ENCODE measurements around the gene LRP1B.
"Not testable (repeated sequence)": the region's sequence is repeated elsewhere in the genome, so short reads cannot be mapped to it uniquely, and the experiment has no call there.

Gene LRP1B

GRCh38 chr2:140669911-140670310 lies 1460.9 kb downstream of the LRP1B start:
- no peak for DNase-seq (ENCODE audit: low read depth)
- no peak overlapping the region for H3K4me3 ChIP-seq (ENCODE audit: low read depth, low read length)

- DNase-seq (ENCODE audit: low read depth) = no peak
- H3K4me3 ChIP-seq (ENCODE audit: low read depth, low read length) = no peak overlapping the region
Observed at GRCh38 chr2:140667203-140667602, 1463.6 kb downstream of the LRP1B start.

GRCh38 chr2:140662504-140662903 lies 1468.3 kb downstream of the LRP1B start:
- DNase-seq (ENCODE audit: low read depth) = no peak
- H3K4me3 ChIP-seq (ENCODE audit: low read depth, low read length) = no peak overlapping the region

GRCh38 chr2:140658760-140659692 lies 1471.8 kb downstream of the LRP1B start:
- H3K4me3 ChIP-seq (ENCODE audit: low read depth, low read length) = no peak overlapping the region
- no peak for DNase-seq (ENCODE audit: low read depth)

GRCh38 chr2:140657657-140658056 lies 1473.2 kb downstream of the LRP1B start:
- H3K4me3 ChIP-seq (ENCODE audit: low read depth, low read length) = no peak overlapping the region
- no peak for DNase-seq (ENCODE audit: low read depth)

- no peak overlapping the region for H3K4me3 ChIP-seq (ENCODE audit: low read depth, low read length)
- DNase-seq (ENCODE audit: low read depth) = no peak
Observed at GRCh38 chr2:140654565-140654964, 1476.3 kb downstream of the LRP1B start.

- DNase-seq (ENCODE audit: low read depth) = peak; percentile 47
- no peak overlapping the region for H3K4me3 ChIP-seq (ENCODE audit: low read depth, low read length)
Observed at GRCh38 chr2:140650825-140651224, 1480.0 kb downstream of the LRP1B start.

GRCh38 chr2:140650134-140650533 lies 1480.7 kb downstream of the LRP1B start:
- DNase-seq (ENCODE audit: low read depth); H3K4me3 ChIP-seq (ENCODE audit: low read depth, low read length): not testable (repeated sequence)

- DNase-seq (ENCODE audit: low read depth) = no peak
- no peak overlapping the region for H3K4me3 ChIP-seq (ENCODE audit: low read depth, low read length)
Observed at GRCh38 chr2:140648393-140648792, 1482.4 kb downstream of the LRP1B start.

- peak; percentile 43 for DNase-seq (ENCODE audit: low read depth)
- no peak overlapping the region for H3K4me3 ChIP-seq (ENCODE audit: low read depth, low read length)
Observed at GRCh38 chr2:140643761-140644187, 1487.0 kb downstream of the LRP1B start.

- no peak for DNase-seq (ENCODE audit: low read depth)
- no peak overlapping the region for H3K4me3 ChIP-seq (ENCODE audit: low read depth, low read length)
Observed at GRCh38 chr2:140641163-140641562, 1489.7 kb downstream of the LRP1B start.

GRCh38 chr2:140639628-140640027 lies 1491.2 kb downstream of the LRP1B start:
- DNase-seq (ENCODE audit: low read depth) = no peak
- H3K4me3 ChIP-seq (ENCODE audit: low read depth, low read length) = no peak overlapping the region

GRCh38 chr2:140630557-140630956 lies 1500.3 kb downstream of the LRP1B start:
- no peak overlapping the region for H3K4me3 ChIP-seq (ENCODE audit: low read depth, low read length)
- DNase-seq (ENCODE audit: low read depth) = no peak

- no peak for DNase-seq (ENCODE audit: low read depth)
- H3K4me3 ChIP-seq (ENCODE audit: low read depth, low read length) = no peak overlapping the region
Observed at GRCh38 chr2:140627885-140628284, 1502.9 kb downstream of the LRP1B start.

GRCh38 chr2:140627136-140627535 lies 1503.7 kb downstream of the LRP1B start:
- H3K4me3 ChIP-seq (ENCODE audit: low read depth, low read length) = no peak overlapping the region
- DNase-seq (ENCODE audit: low read depth) = no peak

- DNase-seq (ENCODE audit: low read depth) = no peak
- no peak overlapping the region for H3K4me3 ChIP-seq (ENCODE audit: low read depth, low read length)
Observed at GRCh38 chr2:140624200-140624599, 1506.6 kb downstream of the LRP1B start.

GRCh38 chr2:140621583-140622362 lies 1509.0 kb downstream of the LRP1B start:
- DNase-seq (ENCODE audit: low read depth) = no peak
- no peak overlapping the region for H3K4me3 ChIP-seq (ENCODE audit: low read depth, low read length)

- no peak for DNase-seq (ENCODE audit: low read depth)
- no peak overlapping the region for H3K4me3 ChIP-seq (ENCODE audit: low read depth, low read length)
Observed at GRCh38 chr2:140604788-140605187, 1526.0 kb downstream of the LRP1B start.

GRCh38 chr2:140604096-140604495 lies 1526.7 kb downstream of the LRP1B start:
- H3K4me3 ChIP-seq (ENCODE audit: low read depth, low read length) = no peak overlapping the region

GRCh38 chr2:140603416-140603815 lies 1527.4 kb downstream of the LRP1B start:
- H3K4me3 ChIP-seq (ENCODE audit: low read depth, low read length) = no peak overlapping the region
- DNase-seq (ENCODE audit: low read depth) = no peak

More at GRCh38 chr2:140604096-140604495, 1526.7 kb downstream of the LRP1B start:
- DNase-seq (ENCODE audit: low read depth) = peak; percentile 79
